Stimulated activated naive CD8-positive, alpha-beta T cell treated with anti-CD3 and anti-CD28 coated beads, Interleukin-15, Interleukin-2, amounts not matched to agents 100 U/mL and 50 U/mL, for 24 hours (primary cell): ENCODE data around the gene EIF4A3.
"Not testable (repeated sequence)": the region's sequence is repeated elsewhere in the genome, so short reads cannot be mapped to it uniquely, and the experiment has no call there.

Experiments used
- ATAC-seq: fragments of 150-1000 bp; cut with Tn5 transposase; one replicate; pipeline ENCODE4 v1.10.0; 2021
- DNase-seq: peaks from one replicate; pipeline ENCODE4 v3.0.0; 2021

The EIF4A3 gene

DNA sequence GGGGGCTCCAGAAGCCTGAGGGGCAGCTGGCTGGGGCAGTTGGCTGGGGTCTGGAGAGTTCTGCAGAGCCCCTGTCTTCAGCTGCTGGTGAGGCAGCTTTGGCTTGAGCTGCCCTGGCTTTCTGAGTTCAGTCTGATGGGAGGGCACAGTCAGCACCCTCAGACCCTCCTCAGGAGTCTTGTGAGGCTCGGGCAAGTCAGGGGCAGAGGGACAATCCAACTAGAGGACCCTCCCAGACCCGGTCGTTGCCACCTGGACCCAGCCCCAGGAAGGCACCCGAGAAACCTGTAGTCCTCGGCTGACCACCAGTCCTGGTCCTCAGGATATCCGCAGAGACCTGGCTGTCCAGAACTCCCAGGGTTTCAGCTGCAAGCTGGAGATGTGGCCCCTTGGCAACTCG is 24.8 kb upstream of the EIF4A3 start:
- ATAC-seq = no peak
- no peak for DNase-seq

DNA sequence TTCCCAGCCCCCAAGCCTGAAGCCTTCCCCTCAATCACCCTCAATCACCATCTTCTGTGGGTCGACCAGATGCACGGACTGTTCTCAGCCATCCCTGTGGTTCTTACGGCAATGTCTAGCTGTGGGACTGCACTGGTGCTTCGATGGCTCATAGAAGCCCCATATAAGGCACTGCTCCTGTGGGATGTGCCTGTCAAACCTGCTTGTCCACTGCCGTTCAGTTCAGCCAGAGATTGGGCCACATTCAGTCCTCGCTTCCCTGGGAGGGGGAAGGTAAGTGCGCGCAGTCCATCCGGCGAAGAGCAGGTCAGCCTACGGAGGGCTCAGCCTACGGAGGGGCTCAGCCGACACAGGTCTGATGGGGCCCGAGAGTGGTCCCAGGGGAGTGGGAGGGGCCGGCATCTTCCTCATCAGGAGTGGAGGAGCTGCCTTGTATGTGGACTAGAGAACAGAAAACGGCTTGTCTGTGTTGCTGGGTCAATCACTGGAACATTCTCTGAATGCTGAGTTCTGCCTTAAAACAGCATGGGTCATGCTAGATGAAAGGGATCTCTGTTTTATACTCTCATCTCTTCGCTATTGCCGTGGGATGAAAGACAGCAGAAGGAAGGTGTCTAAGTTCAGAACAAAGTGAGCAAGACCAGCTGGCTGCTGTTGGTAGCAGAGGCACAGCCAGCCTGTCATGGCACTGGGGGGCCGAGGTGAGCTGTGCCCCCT is 23.0 kb upstream of the EIF4A3 start, which contains the start of gene CARD14:
Gene CARD14, plus strand, starts transcription at position 247 of the 717 bp plus-strand sequence. CDS start 11,409 bp downstream, outside the sequence.
- ATAC-seq = no peak
- DNase-seq = no peak

DNA sequence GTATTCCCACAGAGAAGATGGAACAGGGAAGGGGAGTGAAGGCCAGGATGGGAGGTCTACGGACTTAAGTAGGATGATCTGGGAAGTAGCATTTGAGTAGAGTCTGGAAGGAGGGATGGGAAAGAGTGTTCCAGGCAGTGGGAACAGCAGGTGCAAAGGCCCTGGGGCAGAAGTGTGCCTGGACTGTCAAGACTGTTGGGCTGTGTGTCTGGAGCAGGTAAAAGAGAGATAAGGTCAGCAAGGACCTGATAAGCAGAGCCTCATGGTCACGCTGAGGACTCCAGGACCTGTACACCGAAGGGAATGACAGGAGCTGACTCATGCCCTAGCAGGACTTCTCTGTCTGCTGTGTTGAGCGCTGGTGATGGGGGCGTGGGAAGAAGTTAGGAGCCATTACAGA is 22.2 kb upstream of the EIF4A3 start:
- ATAC-seq = no peak

DNA sequence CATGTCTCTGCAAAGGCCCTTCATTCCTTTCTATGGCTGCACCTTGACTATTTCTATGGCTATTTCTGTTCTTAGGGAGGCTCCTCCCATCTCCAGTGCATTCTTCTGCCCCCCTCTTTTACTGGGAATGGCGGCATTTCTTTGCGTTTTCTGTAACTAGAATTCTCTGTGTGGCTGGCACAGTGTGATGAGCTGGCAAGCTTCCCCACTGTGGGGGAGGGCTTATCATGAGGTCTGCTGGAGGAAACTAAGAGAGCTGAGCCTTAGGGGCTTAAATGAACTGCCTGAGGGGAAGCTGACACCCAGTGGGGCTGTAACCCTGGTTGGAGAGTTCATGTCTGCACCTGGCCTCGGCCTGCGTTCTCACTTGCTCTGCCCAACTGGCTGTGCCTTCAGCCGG is 21.4 kb upstream of the EIF4A3 start:
- no peak for ATAC-seq
- no peak for DNase-seq

More for the DNA sequence above, 22.2 kb upstream of the EIF4A3 start:
- DNase-seq = no peak

DNA sequence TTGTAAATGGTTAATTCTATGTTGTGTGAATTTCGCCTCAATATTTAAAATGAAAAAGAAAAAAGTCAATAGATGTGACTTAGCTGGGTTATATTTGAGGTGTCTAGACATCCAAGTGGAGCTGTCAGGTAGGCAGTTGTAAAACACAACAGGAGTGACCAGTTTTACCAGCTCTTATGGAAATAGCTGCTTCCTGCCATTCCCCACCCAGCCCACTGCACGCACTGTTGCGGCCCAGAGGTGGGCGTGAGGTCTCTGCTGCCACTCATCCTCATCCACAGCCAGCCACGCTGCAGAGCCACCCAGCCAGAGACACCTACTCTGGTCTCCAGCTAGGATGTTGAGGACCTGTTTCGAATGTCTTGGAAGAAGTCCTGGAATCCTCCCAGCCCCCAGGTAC is 19.5 kb upstream of the EIF4A3 start:
- DNase-seq (no peak), ATAC-seq (no peak)

DNA sequence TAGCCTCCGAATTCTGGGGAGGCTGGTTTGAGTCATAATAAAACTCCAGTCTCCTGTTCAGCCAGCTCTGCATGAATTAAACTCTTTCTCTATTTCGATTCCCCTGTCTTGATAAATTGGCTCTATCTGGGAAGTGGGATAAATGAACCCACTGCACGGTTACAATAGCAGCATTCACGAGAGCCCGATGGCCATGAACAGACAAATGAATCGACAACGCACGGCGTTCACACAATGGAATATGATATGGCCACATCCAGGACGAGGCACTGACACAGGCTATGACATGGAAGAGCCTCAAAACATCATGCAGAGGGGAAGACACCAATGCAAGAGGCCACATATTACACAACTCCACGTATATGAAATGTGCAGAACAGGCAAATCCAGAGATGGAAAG is 17.3 kb upstream of the EIF4A3 start:
- DNase-seq (no peak), ATAC-seq (no peak)

DNA sequence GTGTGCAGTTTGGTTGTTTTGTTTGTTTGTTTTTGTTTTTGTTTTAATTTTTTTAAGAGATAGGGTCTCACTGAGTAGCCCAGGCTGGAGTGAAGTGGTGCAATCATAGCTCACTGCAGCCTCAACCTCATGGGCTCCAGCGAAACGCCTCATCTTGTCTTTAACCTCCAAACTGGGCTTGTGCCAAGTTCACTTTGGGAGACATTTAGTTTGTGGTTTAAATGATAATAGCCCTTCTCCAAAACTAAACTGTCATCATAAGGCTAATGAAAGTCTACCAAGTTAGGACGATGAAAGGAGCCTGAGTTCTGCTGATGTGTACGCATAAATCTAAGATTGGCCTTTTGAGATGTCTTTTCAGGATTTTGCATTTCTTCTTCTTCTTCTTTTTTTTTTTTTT is 16.4 kb upstream of the EIF4A3 start:
- ATAC-seq (no peak), DNase-seq (no peak)

DNA sequence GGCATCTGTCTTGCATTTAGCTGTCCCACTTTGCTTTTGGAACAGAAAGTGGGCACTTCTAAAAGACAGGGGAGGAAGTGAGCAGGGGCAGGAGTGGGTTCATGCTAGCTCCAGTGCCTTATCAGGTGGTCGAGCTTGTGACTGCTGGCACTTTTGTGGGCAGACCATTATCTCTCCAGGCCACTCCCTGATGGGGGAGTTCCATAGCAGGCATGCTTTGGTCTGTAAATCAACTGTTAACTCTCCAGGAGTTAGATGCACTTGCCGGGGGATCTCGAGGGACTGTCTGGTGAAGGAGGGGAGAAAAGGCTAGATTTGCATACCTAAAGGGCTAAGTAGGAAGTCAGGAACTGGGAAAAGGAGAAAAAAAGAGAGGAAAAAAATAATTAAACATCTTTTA is 13.6 kb upstream of the EIF4A3 start:
- no peak for DNase-seq
- no peak for ATAC-seq

DNA sequence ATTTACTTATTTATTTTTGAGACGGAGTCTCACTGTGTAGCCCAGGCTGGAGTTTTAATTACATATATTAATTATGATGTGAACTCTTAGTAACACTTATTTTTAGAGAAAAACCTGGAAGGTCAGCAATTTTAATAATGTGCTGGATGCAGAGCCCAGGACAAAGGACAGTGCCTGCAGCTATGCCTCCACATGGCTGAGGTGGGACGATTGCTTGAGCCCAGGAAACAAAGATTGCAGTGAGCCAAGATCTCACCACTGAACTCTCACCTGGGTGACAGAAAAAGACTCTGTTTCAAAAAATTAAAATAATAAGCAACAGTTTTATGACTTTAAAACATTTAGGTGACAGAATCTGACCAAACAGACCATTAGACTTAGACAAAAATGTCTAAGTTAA is 11.9 kb upstream of the EIF4A3 start:
- DNase-seq = no peak
- no peak for ATAC-seq

DNA sequence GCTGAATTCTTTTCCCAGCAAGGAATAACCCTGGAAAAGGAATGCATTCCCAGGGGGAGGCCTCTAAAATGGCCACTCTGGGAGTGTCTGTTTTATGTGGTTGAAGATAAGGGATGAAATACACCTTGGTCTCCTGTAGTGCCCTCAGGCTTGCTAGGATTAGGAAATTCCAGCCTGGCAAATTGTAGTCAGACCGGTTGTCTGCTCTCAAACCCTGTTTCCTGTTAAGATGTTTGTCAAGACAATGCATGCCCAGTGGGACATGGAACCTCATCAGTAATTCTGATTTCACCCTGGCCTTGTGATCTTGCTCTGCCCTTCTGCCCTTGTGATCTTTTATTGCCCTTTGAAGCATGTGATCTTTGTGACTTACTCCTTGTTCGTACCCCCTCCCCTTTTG is 8.7 kb upstream of the EIF4A3 start:
- not testable (repeated sequence) for ATAC-seq, DNase-seq

DNA sequence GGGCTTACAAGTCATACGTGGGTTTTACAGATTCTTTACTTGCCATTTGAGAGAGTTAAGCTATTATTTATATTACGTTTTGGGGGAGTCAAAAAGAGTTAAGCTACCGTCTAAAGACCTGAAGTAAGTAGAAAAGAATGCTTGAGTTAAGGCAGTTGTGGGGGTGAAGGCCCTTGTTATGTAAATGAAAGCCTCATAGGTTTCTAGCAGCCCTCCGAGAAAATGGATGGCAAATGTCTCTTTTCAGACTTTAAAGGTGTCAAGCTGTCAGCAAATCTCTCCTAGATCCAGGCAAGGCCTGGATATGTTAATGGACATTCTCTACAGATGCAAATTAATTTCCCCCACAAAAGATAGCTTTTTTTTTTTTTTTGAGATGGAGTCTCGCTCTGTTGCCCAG is 7.2 kb upstream of the EIF4A3 start:
- ATAC-seq = no peak

DNA sequence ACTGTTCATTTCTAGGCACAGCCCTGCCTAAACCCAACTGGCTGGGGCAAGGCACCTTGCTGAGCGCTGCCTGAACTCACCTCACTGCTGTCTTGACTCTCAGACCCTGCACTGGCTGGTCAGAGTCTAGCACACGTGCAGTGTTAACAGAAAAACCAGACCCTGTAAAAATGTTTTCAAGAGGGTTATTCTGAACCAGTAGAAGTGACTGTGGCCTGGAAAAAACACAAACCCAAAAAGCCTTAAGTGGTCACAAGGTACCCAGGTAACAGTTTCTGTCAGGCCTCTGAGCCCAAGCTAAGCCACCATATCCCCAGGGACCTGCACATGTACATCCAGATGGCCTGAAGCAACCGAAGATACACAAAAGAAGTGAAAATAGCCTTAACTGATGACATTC is 6.1 kb upstream of the EIF4A3 start:
- DNase-seq = no peak
- no peak for ATAC-seq

More for the DNA sequence above, 7.2 kb upstream of the EIF4A3 start:
- no peak for DNase-seq

DNA sequence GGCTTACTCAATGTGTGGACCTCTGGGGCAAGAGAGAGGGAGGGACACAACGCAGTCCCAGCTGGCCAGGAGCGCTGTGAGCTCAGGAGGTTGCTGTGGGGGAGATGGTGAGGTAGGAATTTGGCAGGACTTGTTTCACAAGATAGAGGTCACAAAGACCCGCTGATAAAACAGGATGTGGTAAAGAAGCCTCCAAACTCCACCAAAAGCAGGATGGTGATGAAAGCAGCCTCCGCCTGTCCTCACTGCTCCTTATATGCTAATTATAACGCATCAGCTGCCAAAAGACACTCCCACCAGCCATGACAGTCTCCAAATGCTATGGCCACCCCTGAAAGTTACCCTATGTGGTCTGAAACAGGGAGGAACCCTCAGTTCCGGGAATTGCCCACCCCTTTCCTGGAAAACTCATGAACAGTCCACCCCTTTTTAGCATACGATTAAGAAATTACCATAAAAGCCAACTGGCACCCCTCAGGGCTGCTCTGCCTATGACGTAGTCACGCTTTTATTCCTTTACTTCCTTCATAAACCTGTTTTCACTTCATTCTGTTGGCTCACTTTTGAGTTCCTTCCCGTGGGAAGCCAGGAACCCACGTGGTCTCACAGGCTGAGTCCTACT is 5.3 kb upstream of the EIF4A3 start:
- no peak for ATAC-seq
- peak; percentile 13 for DNase-seq

DNA sequence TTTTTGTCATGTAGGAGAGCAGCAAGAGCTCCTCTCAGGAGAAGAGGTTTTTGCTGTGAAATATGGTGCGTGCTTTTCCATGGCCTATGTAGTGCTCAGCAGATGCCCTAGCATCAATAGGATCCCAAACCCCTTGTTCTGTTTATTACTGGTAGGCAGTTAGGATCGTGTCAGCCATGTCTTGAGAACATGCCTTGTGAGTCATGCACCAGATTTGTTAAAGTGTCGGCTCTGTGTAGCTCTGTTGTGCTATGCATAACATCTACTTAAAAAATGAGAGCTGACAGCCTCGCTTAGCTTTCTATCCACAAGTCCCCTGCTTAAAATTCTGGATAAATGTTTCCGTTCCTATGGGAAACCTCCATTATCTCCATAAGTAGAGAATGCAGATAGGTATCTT is 4.4 kb upstream of the EIF4A3 start:
- DNase-seq (no peak), ATAC-seq (no peak)

DNA sequence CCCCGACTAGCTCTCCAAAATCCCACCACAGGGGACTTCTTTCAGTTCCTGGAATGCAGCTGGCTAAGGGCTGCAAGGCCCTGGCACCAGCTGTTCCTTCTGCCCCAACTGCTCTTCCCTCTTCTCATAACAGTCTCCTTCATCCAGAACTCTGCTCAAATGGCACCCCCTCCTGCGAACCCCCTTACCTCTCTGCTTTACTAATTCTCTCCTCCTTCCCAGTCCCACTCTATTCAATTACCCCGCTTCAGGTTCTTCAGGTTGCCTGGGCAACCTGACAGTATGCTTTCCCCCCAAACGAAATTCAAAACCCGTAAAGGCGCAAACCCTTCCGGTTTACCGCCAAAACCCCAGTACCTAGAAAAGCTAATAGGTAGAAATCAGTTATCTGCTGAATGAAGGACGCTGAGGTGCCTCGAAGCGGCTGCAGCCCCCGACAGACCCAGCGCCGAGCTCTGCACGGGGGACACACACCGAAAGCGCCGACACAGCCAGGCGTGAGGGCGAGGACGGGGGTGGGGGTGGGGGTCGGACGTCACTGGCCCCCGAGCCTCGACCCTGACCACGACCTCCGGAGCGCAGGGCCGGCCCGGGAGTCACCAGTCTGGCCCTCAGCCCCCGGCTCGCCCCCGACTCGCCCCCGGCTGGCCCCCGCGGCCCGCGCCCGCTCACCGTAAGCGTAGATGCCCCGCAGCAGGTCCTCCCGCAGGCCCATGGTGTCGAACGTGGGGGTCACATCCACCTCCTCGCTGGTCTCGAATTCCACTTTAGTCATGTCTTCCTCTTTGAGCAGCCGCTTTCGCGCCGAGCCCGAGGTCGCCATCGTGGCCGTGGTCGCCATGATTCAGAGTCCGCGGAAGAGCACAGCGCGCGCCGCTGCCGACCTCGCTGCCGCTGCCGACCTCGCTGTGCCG is 550 bp downstream of the EIF4A3 start:
- no peak for DNase-seq
- ATAC-seq = peak; percentile 2

DNA sequence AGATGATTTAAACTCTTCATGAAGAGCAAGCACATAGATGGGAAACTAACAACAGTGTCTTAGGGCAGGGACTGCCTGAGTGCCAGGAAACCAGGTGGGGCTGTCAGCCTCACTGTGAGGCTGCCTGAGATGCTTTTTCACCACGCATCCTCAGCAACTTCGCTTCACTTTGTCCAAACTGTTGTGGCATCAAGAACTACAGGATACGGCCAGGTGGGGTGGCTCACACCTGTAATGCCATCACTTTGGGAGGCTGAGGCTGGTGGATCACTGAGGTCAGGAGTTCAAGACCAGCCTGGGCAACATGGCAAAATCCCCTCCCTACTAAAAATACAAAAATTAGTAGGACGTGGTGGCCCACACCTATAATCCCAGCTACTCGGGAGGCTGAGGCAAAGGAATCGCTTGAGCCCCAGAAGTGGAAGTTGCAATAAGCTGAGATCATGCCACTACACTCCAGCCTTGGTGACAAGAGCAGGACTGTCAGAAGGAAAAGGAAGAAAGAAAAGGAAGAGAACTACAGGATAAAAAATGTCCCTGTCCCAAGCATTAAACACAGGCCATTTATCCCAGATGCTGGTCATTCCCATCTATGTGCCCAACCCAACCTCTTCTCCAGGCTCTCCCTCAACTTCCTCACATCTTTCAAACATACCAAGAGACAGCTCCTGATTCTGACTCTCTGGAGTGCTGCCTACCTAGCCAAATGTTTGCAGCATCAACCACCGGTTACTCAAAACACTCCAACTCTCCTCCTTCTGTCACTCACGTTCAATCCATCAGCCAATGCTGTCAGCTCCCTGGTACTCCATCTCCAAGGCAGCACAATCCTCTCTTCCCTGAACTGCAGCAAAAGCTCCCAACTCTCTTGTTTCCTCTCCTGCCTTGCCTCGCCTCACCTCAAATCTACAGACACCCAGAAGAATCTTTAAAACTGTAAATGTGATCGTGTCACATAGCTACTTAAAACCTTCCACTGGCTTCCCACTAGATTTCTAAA is 1.6 kb downstream of the EIF4A3 start:
- DNase-seq = no peak
- ATAC-seq = no peak

DNA sequence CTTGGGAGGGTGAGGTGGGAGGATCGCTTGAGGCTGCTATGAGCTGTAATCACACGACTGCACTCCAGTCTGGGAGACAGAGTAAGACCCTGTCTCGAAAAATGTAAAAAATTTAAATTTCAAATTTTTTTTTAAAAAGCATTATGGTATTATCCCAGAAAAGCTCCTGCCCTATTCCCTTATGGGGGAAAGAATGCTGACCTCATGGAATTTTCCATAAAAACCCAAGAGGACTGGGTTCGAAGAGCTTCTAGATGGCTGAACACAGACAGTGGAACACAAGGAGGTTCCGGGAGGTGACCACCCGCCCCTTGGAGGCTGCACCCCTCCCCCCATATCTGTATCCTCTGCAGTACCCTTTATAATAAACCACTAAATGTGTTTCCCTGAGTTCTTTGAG is 4.0 kb downstream of the EIF4A3 start:
- ATAC-seq = no peak
- DNase-seq = no peak

DNA sequence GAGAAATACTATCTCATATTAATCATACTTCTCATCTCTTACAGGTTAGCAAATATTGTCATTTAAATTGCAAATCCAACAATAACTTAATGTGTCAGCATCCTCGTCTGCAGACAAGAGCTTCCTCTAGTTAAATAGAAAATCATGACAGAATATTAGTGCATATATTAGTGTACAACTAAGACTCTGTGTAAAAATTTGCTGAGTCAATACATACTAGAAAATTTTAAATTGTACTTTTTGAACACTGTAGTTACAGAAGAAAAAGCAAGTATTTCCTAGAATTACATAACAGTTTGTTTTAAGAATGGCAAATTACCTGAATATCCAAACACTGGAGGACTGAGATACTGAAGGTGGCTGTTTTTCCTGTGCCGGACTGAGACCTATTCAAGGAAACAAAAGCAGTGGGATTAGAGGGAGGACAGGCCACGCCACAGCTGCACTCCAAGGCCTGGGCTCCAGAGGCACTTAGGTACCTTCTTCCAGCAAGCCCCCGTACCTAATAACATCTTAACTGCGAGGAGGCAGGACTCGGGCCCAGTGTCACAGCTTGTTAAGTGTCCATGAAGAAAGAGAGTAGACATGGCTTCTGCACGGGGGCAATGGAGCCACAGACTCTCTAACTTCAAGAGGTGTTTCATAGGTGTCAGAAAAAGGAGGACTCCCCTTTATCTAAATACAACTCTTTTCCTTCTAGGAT is 5.3 kb downstream of the EIF4A3 start:
- DNase-seq (no peak), ATAC-seq (no peak)

DNA sequence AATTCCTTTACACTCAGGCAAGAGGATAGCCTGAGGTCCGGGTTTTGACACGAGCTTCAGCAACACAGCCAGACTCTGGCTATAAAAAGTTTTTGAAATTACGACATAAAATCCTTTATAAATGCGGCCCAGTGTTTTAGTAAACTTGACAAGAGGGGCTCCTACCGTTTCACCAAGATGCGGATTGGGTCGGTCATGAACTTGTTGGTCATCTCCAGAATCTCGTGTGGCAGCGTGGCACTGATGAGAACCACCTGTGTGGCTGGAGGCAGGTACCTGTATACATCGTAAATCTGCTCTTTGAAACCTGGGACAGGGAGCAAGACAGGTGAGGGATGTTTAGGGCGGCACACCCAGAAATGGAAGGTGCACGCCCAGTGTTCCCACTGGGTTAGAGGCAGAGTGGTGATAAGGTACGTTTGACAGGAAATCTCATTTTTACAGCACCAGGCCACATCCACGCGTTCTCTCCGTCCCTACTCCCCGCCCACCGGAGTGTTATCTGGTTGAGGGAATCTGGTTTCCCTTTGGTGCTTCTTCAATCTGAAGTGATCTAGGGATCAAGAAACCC is 8.0 kb downstream of the EIF4A3 start:
- no peak for ATAC-seq
- no peak for DNase-seq

DNA sequence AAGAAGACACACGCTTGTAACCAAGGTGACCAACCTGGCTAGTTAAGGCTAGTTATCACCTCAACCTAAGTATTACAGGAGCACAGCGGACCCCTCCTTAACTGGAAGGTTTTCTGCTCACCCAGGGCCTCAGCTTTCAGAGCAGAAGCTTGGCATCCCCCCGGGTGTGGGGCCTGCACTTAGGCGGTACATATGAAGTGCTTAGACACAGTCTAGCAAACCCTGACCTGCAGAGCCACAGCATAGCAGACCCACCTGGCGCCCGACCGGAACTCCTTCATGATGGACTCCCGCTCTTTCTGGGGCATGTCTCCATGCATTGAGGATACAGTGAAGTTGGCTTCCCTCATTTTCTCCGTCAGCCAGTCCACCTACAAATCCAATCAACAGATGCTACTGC is 9.8 kb downstream of the EIF4A3 start:
- DNase-seq (no peak), ATAC-seq (no peak)

DNA sequence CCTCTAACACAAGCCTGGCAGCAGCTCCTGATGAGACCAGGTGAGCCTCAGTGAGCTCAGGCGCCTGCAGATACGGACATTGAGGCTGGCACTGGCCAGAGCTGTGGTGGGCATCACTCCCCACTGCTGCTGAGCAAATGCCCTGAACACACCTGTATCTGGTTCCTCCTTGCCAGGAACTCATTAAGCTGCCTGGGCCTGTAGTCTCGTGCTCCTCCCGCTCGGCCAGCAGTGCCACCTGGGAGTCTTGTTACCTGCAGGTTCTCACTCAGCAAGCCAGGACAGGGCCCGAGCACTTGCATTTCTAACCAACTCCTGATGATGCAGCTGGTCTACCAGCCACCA is 13.3 kb downstream of the EIF4A3 start:
- DNase-seq (no peak), ATAC-seq (peak; percentile 14)
